Trophoblast cell (in vitro differentiated cells and primary cell): ENCODE measurements around the gene PKD1L1.

Experiments used
- DNase-seq, 2 donors: peaks; one replicate each; pipeline ENCODE4 v3.0.0-alpha.2; 2016
- H2AFZ ChIP-seq: 2 replicates; pipeline ENCODE4 v1.6.1; 2013; ENCODE audit warnings: low read length, moderate library complexity, mild to moderate bottlenecking; ENCODE audit not compliant: insufficient read depth, poor library complexity
- H2AK5ac ChIP-seq: 2 replicates; pipeline ENCODE4 v1.6.1; 2013; ENCODE audit warnings: mild to moderate bottlenecking, low read length
- H2BK120ac ChIP-seq: 2 replicates; pipeline ENCODE4 v1.6.1; 2013; ENCODE audit warnings: low read length, mild to moderate bottlenecking, moderate library complexity; ENCODE audit not compliant: insufficient read depth, poor library complexity
- H2BK12ac ChIP-seq: 2 replicates; pipeline ENCODE4 v1.6.1; 2013; ENCODE audit warnings: mild to moderate bottlenecking, low read length, moderate library complexity
- H2BK5ac ChIP-seq: 2 replicates; pipeline ENCODE4 v1.6.1; 2013; ENCODE audit warnings: low read length, low read depth, moderate library complexity, mild to moderate bottlenecking; ENCODE audit not compliant: poor library complexity
- H3K14ac ChIP-seq: 2 replicates; pipeline ENCODE4 v1.6.1; 2013; ENCODE audit warnings: mild to moderate bottlenecking, low read length
- H3K18ac ChIP-seq: 2 replicates; pipeline ENCODE4 v1.6.1; 2013; ENCODE audit warnings: mild to moderate bottlenecking, low read length
- H3K23ac ChIP-seq: 2 replicates; pipeline ENCODE4 v1.6.1; 2013; ENCODE audit warnings: low read length
- H3K27ac ChIP-seq: 2 replicates; pipeline ENCODE4 v1.5.1; 2013; ENCODE audit warnings: low read depth, mild to moderate bottlenecking, inconsistent platforms, low read length, moderate library complexity
- H3K27me3 ChIP-seq: 2 replicates; pipeline ENCODE4 v1.6.1; 2013; ENCODE audit warnings: inconsistent platforms, mild to moderate bottlenecking, low read length, moderate library complexity; ENCODE audit not compliant: insufficient read depth
- H3K36me3 ChIP-seq, 2 experiments: 1 replicate in 1 of 2; 2 replicates in 1 of 2; pipeline ENCODE4 v1.6.1; 2013; ENCODE audit warnings: low read length in 2 of 2, mild to moderate bottlenecking in 2 of 2, moderate library complexity in 1 of 2; ENCODE audit not compliant: insufficient read depth in 2 of 2, control insufficient read depth in 1 of 2
- H3K4ac ChIP-seq: 2 replicates; pipeline ENCODE4 v1.6.1; 2013; ENCODE audit warnings: low read depth, mild to moderate bottlenecking, low read length, moderate library complexity
- H3K4me1 ChIP-seq, 2 experiments: 1 replicate in 1 of 2; 2 replicates in 1 of 2; pipeline ENCODE4 v1.6.1; 2013; ENCODE audit warnings: low read length in 2 of 2, mild to moderate bottlenecking in 2 of 2, moderate library complexity in 1 of 2; ENCODE audit not compliant: insufficient read depth in 2 of 2, control insufficient read depth in 1 of 2
- H3K4me2 ChIP-seq: 2 replicates; pipeline ENCODE4 v1.6.1; 2013; ENCODE audit warnings: inconsistent platforms, mild to moderate bottlenecking, low read length, moderate library complexity
- H3K4me3 ChIP-seq: 2 replicates; pipeline ENCODE4 v1.5.1; 2013; ENCODE audit warnings: mild to moderate bottlenecking, low read depth, low read length, inconsistent platforms
- H3K79me1 ChIP-seq: one replicate; pipeline ENCODE4 v1.6.1; 2013; ENCODE audit warnings: low read length
- H3K79me2 ChIP-seq: 2 replicates; pipeline ENCODE4 v1.6.1; 2013; ENCODE audit warnings: low read length, mild to moderate bottlenecking; ENCODE audit not compliant: control insufficient read depth, insufficient read depth, poor library complexity
- H3K9ac ChIP-seq: 2 replicates; pipeline ENCODE4 v1.6.1; 2013; ENCODE audit warnings: mild to moderate bottlenecking, low read length
- H3K9me3 ChIP-seq: 2 replicates; pipeline ENCODE4 v1.6.1; 2013; ENCODE audit warnings: low read depth, mild to moderate bottlenecking, control low read depth, inconsistent platforms, low read length; ENCODE audit not compliant: insufficient read depth
- H4K12ac ChIP-seq: 2 replicates; pipeline ENCODE4 v1.6.1; 2013; ENCODE audit warnings: low read depth, mild to moderate bottlenecking, low read length, moderate library complexity
- H4K8ac ChIP-seq: 2 replicates; pipeline ENCODE4 v1.6.1; 2013; ENCODE audit warnings: low read depth, mild to moderate bottlenecking, low read length, moderate library complexity
- H4K91ac ChIP-seq: one replicate; pipeline ENCODE4 v1.6.1; 2013; ENCODE audit warnings: low read depth, mild to moderate bottlenecking, low read length, moderate library complexity
- WGBS: extraction: QIAGEN DNeasy Blood & Tissue Kit; methylation state at CpG from one replicate; pipeline ENCODE4 v1.1.7; 2013; ENCODE audit warnings: missing lambda C conversion rate; ENCODE audit not compliant: insufficient read length, insufficient coverage; ENCODE audit errors: extremely low coverage; 5-methylcytosine and 5-hydroxymethylcytosine counted together

PKD1L1 gene

GRCh38 chr7:47782022-47782421 lies 166.2 kb downstream of the PKD1L1 start:
- Histone ChIP-seq H3K79me1 (peaks cover 29% of the 10 kb centered on the region), H3K4ac (no peak overlapping the region), H2BK5ac (no peak overlapping the region), H3K9me3 (peaks cover 2% of the 10 kb centered on the region), H3K36me3 (no peaks in the 10 kb centered on the region), H3K79me2 (no peaks in the 10 kb centered on the region), H3K4me2 (no peak overlapping the region), H3K4me1 (peaks cover 11 to 18% of the 10 kb centered on the region in 2 experiments), H3K4me3 (no peak overlapping the region), H4K12ac (no peak overlapping the region), H3K27me3 (no peaks in the 10 kb centered on the region), H2BK120ac (no peak overlapping the region), H3K9ac (no peak overlapping the region), H3K27ac (no peak overlapping the region), H3K23ac (no peak overlapping the region), H3K14ac (no peak overlapping the region), H2BK12ac (no peak overlapping the region), H3K18ac (no peak overlapping the region), H2AFZ (no peak overlapping the region), H4K8ac (no peak overlapping the region), H4K91ac (no peak overlapping the region), H2AK5ac (no peak overlapping the region)
- DNase-seq = no peak

GRCh38 chr7:47780555-47780954 lies 167.7 kb downstream of the PKD1L1 start:
- H3K27ac ChIP-seq = no peak overlapping the region
- H3K27me3 ChIP-seq = no peaks in the 10 kb centered on the region
- no peak overlapping the region for H3K4me2 ChIP-seq
- peaks cover 2% of the 10 kb centered on the region for H3K9me3 ChIP-seq
- no peak overlapping the region for H4K91ac ChIP-seq
- H4K12ac ChIP-seq = no peak overlapping the region
- peaks cover 19% of the 10 kb centered on the region for H3K79me1 ChIP-seq
- H3K18ac ChIP-seq = no peak overlapping the region
- no peaks in the 10 kb centered on the region for H3K79me2 ChIP-seq
- no peak overlapping the region for H2BK12ac ChIP-seq
- no peak overlapping the region for H2AK5ac ChIP-seq
- H4K8ac ChIP-seq = no peak overlapping the region
- H3K14ac ChIP-seq = no peak overlapping the region
- no peak overlapping the region for H2AFZ ChIP-seq
- H3K4ac ChIP-seq = no peak overlapping the region
- H3K36me3 ChIP-seq = no peaks in the 10 kb centered on the region
- H3K9ac ChIP-seq = no peak overlapping the region
- DNase-seq = no peak
- WGBS = no CpG with 5 or more reads among the region's 5 CpGs
- H3K4me1 ChIP-seq = peaks cover 1 to 8% of the 10 kb centered on the region in 2 experiments
- H3K23ac ChIP-seq = no peak overlapping the region
- H2BK120ac ChIP-seq = no peak overlapping the region
- no peak overlapping the region for H3K4me3 ChIP-seq
- H2BK5ac ChIP-seq = no peak overlapping the region

- Histone ChIP-seq H3K27me3 (no peaks in the 10 kb centered on the region), H3K79me1 (peaks cover 7% of the 10 kb centered on the region), H4K8ac (no peak overlapping the region), H3K4me1 (peaks cover 0 to 2% of the 10 kb centered on the region in 2 experiments), H3K4me2 (no peak overlapping the region), H3K9me3 (peaks cover 2% of the 10 kb centered on the region), H3K14ac (no peak overlapping the region), H4K91ac (no peak overlapping the region), H2BK120ac (no peak overlapping the region), H3K4ac (no peak overlapping the region), H2BK12ac (no peak overlapping the region), H3K23ac (no peak overlapping the region), H2AFZ (no peak overlapping the region), H3K27ac (no peak overlapping the region), H2AK5ac (no peak overlapping the region), H3K36me3 (no peaks in the 10 kb centered on the region), H4K12ac (no peak overlapping the region), H3K79me2 (no peaks in the 10 kb centered on the region), H2BK5ac (no peak overlapping the region), H3K4me3 (no peak overlapping the region), H3K18ac (no peak overlapping the region), H3K9ac (no peak overlapping the region)
- no CpG with 5 or more reads among the region's 7 CpGs for WGBS
- peak; percentile 90 to 99 for DNase-seq
Measured at GRCh38 chr7:47779341-47779771, 168.9 kb downstream of the PKD1L1 start.

- no peak overlapping the region for H4K8ac ChIP-seq
- no CpG with 5 or more reads among the region's 4 CpGs for WGBS
- no peak overlapping the region for H3K23ac ChIP-seq
- no peak overlapping the region for H2BK5ac ChIP-seq
- no peak overlapping the region for H3K4me2 ChIP-seq
- peaks cover 2% of the 10 kb centered on the region for H3K9me3 ChIP-seq
- H3K4me1 ChIP-seq = no peaks in the 10 kb centered on the region
- no peak overlapping the region for H2BK120ac ChIP-seq
- H3K18ac ChIP-seq = no peak overlapping the region
- H2AFZ ChIP-seq = no peak overlapping the region
- no peaks in the 10 kb centered on the region for H3K27me3 ChIP-seq
- no peaks in the 10 kb centered on the region for H3K36me3 ChIP-seq
- H3K4me3 ChIP-seq = no peak overlapping the region
- no peak overlapping the region for H3K14ac ChIP-seq
- peaks cover 3% of the 10 kb centered on the region for H3K79me1 ChIP-seq
- no peak overlapping the region for H4K91ac ChIP-seq
- H2BK12ac ChIP-seq = no peak overlapping the region
- no peak overlapping the region for H3K27ac ChIP-seq
- DNase-seq = peak; percentile 47 to 88
- no peak overlapping the region for H3K9ac ChIP-seq
- no peak overlapping the region for H3K4ac ChIP-seq
- H4K12ac ChIP-seq = no peak overlapping the region
- H3K79me2 ChIP-seq = no peaks in the 10 kb centered on the region
- H2AK5ac ChIP-seq = no peak overlapping the region
Measured at GRCh38 chr7:47778153-47778661, 170.1 kb downstream of the PKD1L1 start.
